Mesendoderm (in vitro differentiated cells): ENCODE measurements around the gene PCDH1.
"Not testable (repeated sequence)": the region's sequence is repeated elsewhere in the genome, so short reads cannot be mapped to it uniquely, and the experiment has no call there.

Source experiments
- DNase-seq: peaks from one replicate; pipeline ENCODE4 v3.0.0; 2013
- H2AK5ac ChIP-seq: 2 replicates; pipeline ENCODE4 v1.6.1; 2013; ENCODE audit warnings: low read length, inconsistent platforms
- H2BK120ac ChIP-seq: 2 replicates; pipeline ENCODE4 v1.6.1; 2013; ENCODE audit warnings: low read depth, mild to moderate bottlenecking, low read length, moderate library complexity, mixed read lengths
- H2BK15ac ChIP-seq: replicated peaks from 2 replicates; pipeline ENCODE4 v1.6.1; 2013; ENCODE audit warnings: low read depth, mild to moderate bottlenecking, moderate library complexity
- H2BK5ac ChIP-seq: 2 replicates; pipeline ENCODE4 v1.6.1; 2013; ENCODE audit warnings: low read length, inconsistent platforms
- H3K18ac ChIP-seq: 2 replicates; pipeline ENCODE4 v1.6.1; 2013; ENCODE audit warnings: mild to moderate bottlenecking, low read length, mixed read lengths
- H3K23ac ChIP-seq: one replicate; pipeline ENCODE4 v1.6.1; 2013; ENCODE audit warnings: low read length
- H3K27ac ChIP-seq: 2 replicates; pipeline ENCODE4 v1.5.1; 2013; ENCODE audit warnings: low read depth, mild to moderate bottlenecking, inconsistent platforms, low read length, moderate library complexity
- H3K27me3 ChIP-seq: 2 replicates; pipeline ENCODE4 v1.6.1; 2013; ENCODE audit warnings: low read length, control low read depth, mild to moderate bottlenecking, inconsistent platforms; ENCODE audit not compliant: insufficient read depth, poor library complexity
- H3K36me3 ChIP-seq: 2 replicates; pipeline ENCODE4 v1.6.1; 2013; ENCODE audit warnings: low read length, inconsistent platforms; ENCODE audit not compliant: control insufficient read depth, insufficient read depth
- H3K4ac ChIP-seq: one replicate; pipeline ENCODE4 v1.6.1; 2013; ENCODE audit warnings: low read depth, mild to moderate bottlenecking, low read length, moderate library complexity
- H3K4me1 ChIP-seq: 2 replicates; pipeline ENCODE4 v1.6.1; 2013; ENCODE audit warnings: low read depth, low read length, inconsistent platforms; ENCODE audit not compliant: control insufficient read depth
- H3K4me2 ChIP-seq: 2 replicates; pipeline ENCODE4 v1.6.1; 2013; ENCODE audit warnings: low read length
- H3K4me3 ChIP-seq: 2 replicates; pipeline ENCODE4 v1.5.1; 2013; ENCODE audit warnings: mild to moderate bottlenecking, low read length
- H3K56ac ChIP-seq: one replicate; pipeline ENCODE4 v1.6.1; 2013; ENCODE audit warnings: low read length
- H3K79me1 ChIP-seq: 2 replicates; pipeline ENCODE4 v1.6.1; 2013; ENCODE audit warnings: low read length, inconsistent platforms
- H3K79me2 ChIP-seq: 2 replicates; pipeline ENCODE4 v1.6.1; 2013; ENCODE audit warnings: mild to moderate bottlenecking, low read length; ENCODE audit not compliant: control insufficient read depth, insufficient read depth
- H3K9ac ChIP-seq: 2 replicates; pipeline ENCODE4 v1.6.1; 2013; ENCODE audit warnings: low read length, inconsistent platforms
- H4K5ac ChIP-seq: one replicate; pipeline ENCODE4 v1.6.1; 2013; ENCODE audit warnings: low read length
- H4K8ac ChIP-seq: one replicate; pipeline ENCODE4 v1.6.1; 2013; ENCODE audit warnings: low read depth, mild to moderate bottlenecking, control low read depth, low read length, moderate library complexity
- WGBS: extraction: QIAGEN DNeasy Blood & Tissue Kit; methylation state at CpG from one replicate; pipeline ENCODE4 v1.1.7; 2013; ENCODE audit warnings: low lambda C conversion rate, missing lambda C conversion rate; ENCODE audit not compliant: insufficient coverage; ENCODE audit errors: extremely low coverage; 5-methylcytosine and 5-hydroxymethylcytosine counted together

Gene PCDH1

DNA sequence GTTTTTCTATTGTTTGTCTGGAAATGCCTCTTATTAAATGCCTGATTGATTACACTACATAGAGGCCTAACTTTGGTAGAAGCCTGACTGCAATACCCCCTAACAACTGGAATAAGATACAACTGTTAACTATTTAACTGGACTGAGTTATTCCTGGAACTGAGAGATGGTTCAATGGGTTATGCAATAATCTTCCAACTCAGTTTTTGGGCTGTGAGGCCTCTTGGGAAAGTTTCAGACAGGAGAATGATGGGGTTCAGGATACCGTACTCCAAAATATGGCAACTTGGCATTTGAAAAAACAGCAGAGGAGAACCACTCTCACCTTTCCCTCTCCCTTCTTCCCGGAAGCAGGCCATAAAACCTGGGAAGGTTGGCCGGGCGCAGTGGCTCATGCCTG is 19.2 kb upstream of the PCDH1 start:
- H3K4me3 ChIP-seq = no peak overlapping the region
- no CpG with 5 or more reads among the region's 4 CpGs for WGBS
- no peak overlapping the region for H3K9ac ChIP-seq

DNA sequence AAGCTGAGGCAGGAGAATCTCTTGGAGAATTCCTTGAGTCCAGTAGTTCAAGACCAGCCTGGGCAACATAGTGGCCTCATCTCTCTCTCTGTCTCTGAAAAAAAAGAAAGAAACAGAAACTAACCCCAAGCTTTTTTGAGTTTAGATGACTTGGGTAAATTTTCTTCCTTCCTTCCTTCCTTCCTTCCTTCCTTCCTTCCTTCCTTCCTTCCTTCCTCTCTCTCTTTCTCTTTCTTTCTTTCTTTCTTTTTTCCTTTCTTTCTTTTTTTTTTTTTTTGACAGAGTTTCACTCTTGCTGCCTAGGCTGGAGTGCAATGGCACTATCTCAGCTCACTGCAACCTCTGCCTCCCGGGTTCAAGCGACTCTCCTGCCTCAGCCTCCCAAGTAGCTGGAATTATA is 12.2 kb upstream of the PCDH1 start:
- H3K18ac ChIP-seq, H3K36me3 ChIP-seq, H3K4ac ChIP-seq, H3K56ac ChIP-seq, H3K23ac ChIP-seq, DNase-seq, H3K4me3 ChIP-seq, H3K27me3 ChIP-seq, H2BK120ac ChIP-seq, H3K79me2 ChIP-seq, H2BK5ac ChIP-seq, H3K79me1 ChIP-seq, H3K4me2 ChIP-seq, H3K9ac ChIP-seq, H2AK5ac ChIP-seq, H3K4me1 ChIP-seq, H2BK15ac ChIP-seq, H4K5ac ChIP-seq, H3K27ac ChIP-seq, H4K8ac ChIP-seq: not testable (repeated sequence)
- no CpG with 5 or more reads among the region's 2 CpGs for WGBS

More for the DNA sequence above, 19.2 kb upstream of the PCDH1 start:
- H3K4ac ChIP-seq = no peak overlapping the region
- H3K18ac ChIP-seq = no peak overlapping the region
- no peaks in the 10 kb centered on the region for H3K79me1 ChIP-seq
- H2BK120ac ChIP-seq = no peak overlapping the region
- H3K4me1 ChIP-seq = no peaks in the 10 kb centered on the region
- H3K4me2 ChIP-seq = no peak overlapping the region
- H3K27ac ChIP-seq = no peak overlapping the region
- no peaks in the 10 kb centered on the region for H3K36me3 ChIP-seq
- no peak overlapping the region for H3K56ac ChIP-seq
- DNase-seq = no peak
- H3K23ac ChIP-seq = no peak overlapping the region
- no peaks in the 10 kb centered on the region for H3K79me2 ChIP-seq
- H2BK15ac ChIP-seq = no peak overlapping the region
- no peak overlapping the region for H4K5ac ChIP-seq
- H3K27me3 ChIP-seq = no peaks in the 10 kb centered on the region
- no peak overlapping the region for H4K8ac ChIP-seq
- H2AK5ac ChIP-seq = no peak overlapping the region
- no peak overlapping the region for H2BK5ac ChIP-seq

DNA sequence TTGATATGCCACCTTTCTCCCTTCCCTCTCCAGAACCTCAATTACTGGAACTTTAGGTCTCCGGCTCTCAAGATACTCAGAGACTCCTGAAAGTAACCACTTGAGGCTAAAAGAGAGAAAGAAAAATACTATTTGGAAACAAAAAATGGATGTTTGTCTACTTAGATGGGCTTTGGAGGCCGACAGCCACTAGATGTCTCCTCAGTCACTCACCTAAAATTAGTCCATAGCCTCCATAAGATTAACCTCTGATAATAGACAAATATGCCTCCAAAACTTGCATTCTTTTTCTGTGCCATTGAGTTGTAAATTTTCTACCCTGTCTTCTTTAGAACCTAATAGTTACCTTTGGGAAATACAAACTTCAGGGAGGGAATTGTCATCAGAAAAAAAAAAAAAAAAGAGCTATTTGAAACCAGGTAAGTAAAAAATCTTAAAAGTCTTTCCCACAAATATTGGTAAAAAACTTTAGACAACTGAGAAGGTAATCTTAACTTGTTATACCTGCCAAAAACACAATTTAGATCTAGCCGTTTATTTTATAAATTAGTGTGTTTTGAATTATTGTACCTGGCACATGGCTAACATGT is 11.2 kb upstream of the PCDH1 start:
- Histone ChIP-seq H3K79me1 (no peaks in the 10 kb centered on the region), H2AK5ac (no peak overlapping the region), H3K27ac (no peak overlapping the region), H2BK120ac (no peak overlapping the region), H3K56ac (no peak overlapping the region), H3K4me1 (no peaks in the 10 kb centered on the region), H3K9ac (no peak overlapping the region), H2BK15ac (no peak overlapping the region), H4K8ac (no peak overlapping the region), H3K27me3 (no peaks in the 10 kb centered on the region), H3K23ac (no peak overlapping the region), H4K5ac (no peak overlapping the region), H3K4me2 (no peak overlapping the region), H2BK5ac (no peak overlapping the region), H3K79me2 (no peaks in the 10 kb centered on the region), H3K18ac (no peak overlapping the region), H3K36me3 (no peaks in the 10 kb centered on the region), H3K4ac (no peak overlapping the region), H3K4me3 (no peak overlapping the region)
- WGBS = no CpG with 5 or more reads among the region's 3 CpGs
- DNase-seq = no peak

DNA sequence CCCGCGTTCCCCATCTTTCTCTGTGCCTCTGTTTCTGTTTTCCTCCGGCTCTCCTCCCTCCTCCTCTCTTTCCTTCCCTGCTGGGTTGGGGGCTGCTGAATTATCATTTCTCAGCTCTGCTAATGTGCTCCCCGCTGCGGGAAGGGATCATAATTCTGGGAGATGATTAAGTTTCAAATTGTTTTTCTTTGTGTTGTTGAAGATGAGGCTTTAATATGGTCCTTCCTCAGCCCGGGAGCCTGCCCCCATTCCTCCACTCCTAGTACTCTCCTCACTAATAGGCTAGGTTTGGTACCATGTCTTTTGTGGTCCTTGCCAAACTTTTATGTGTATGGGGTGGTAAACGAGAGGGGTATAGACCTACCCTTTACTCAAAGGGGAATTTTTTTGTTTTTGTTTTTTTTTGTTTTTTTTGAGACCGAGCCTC is 5.7 kb upstream of the PCDH1 start:
- H3K27me3 ChIP-seq = no peaks in the 10 kb centered on the region
- no peak overlapping the region for H3K4ac ChIP-seq
- no peaks in the 10 kb centered on the region for H3K36me3 ChIP-seq
- H2BK5ac ChIP-seq = no peak overlapping the region
- no CpG with 5 or more reads among the region's 8 CpGs for WGBS
- no peaks in the 10 kb centered on the region for H3K79me2 ChIP-seq
- H2BK15ac ChIP-seq = no peak overlapping the region
- H3K18ac ChIP-seq = no peak overlapping the region
- H3K4me1 ChIP-seq = peaks cover 12% of the 10 kb centered on the region
- H3K79me1 ChIP-seq = no peaks in the 10 kb centered on the region
- H2BK120ac ChIP-seq = no peak overlapping the region
- no peak overlapping the region for H3K4me2 ChIP-seq
- no peak overlapping the region for H3K9ac ChIP-seq
- DNase-seq = no peak
- H4K5ac ChIP-seq = no peak overlapping the region
- H3K23ac ChIP-seq = no peak overlapping the region
- no peak overlapping the region for H3K27ac ChIP-seq
- H2AK5ac ChIP-seq = no peak overlapping the region
- H3K56ac ChIP-seq = no peak overlapping the region
- H3K4me3 ChIP-seq = no peak overlapping the region
- no peak overlapping the region for H4K8ac ChIP-seq

DNA sequence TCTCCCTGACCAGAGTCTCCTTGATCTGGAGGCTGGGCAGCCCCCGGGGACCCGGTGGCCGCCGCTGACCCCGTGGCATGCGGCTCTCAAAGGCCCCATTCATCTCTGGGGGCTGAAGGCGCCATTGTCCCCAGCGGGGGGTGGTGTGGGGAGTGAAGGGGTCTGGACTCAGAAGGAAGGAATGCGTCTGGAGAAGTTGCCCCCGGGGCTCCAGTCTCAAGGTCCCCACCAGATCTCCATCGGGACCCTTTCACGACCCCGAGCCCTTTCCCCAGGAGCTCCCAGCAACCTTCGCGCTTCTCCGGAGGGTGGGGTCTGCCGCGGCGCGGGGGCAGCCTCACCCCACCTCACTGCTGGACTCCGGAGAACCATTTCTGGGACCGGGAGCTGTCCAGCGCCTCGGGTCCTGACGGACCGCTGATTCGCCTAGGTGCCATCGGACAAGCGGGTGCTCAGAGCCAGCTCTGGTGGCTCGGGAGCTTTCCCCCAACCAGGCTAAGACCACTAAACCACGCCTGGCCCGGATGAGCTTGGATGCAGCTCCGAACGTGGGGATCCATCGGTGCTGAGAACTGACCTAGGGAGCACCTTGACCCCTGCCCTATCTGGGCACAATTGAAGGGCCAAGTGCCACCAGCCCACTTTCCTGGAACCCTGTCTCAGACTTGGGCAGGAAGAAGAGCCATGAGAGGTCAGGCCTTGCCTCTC is 5.1 kb upstream of the PCDH1 start:
- H3K9ac ChIP-seq = no peak overlapping the region
- H4K5ac ChIP-seq = no peak overlapping the region
- no peak overlapping the region for H3K4ac ChIP-seq
- H2BK120ac ChIP-seq = no peak overlapping the region
- H3K4me2 ChIP-seq = peak overlapping the region; percentile 42
- H3K27me3 ChIP-seq = no peaks in the 10 kb centered on the region
- peaks cover 12% of the 10 kb centered on the region for H3K4me1 ChIP-seq
- no CpG with 5 or more reads among the region's 35 CpGs for WGBS
- H3K27ac ChIP-seq = no peak overlapping the region
- no peaks in the 10 kb centered on the region for H3K79me2 ChIP-seq
- H3K23ac ChIP-seq = no peak overlapping the region
- no peak overlapping the region for H3K18ac ChIP-seq
- no peak overlapping the region for H2BK15ac ChIP-seq
- H3K79me1 ChIP-seq = no peaks in the 10 kb centered on the region
- no peak overlapping the region for H3K4me3 ChIP-seq
- no peak overlapping the region for H2AK5ac ChIP-seq
- peak; percentile 79 for DNase-seq
- H2BK5ac ChIP-seq = no peak overlapping the region
- H3K56ac ChIP-seq = no peak overlapping the region
- no peaks in the 10 kb centered on the region for H3K36me3 ChIP-seq
- no peak overlapping the region for H4K8ac ChIP-seq
